BE2C (cell line): Measurements from ENCODE around the gene SCO2.

Experiments used
- DNase-seq: peaks from one replicate; pipeline ENCODE4 v3.0.0-alpha.2; 2020
- H3K27me3 ChIP-seq: fragments of 250-450 bp; sonication (Bioruptor Pico); 2 replicates; pipeline ENCODE4 v1.5.1; 2020; ENCODE audit warnings: mild to moderate bottlenecking
- H3K36me3 ChIP-seq: fragments of 250-450 bp; sonication (Bioruptor Pico); 2 replicates; pipeline ENCODE4 v1.5.1; 2020; ENCODE audit warnings: mild to moderate bottlenecking
- H3K4me1 ChIP-seq: fragments of 250-450 bp; sonication (Bioruptor Pico); 2 replicates; pipeline ENCODE4 v1.5.1; 2020
- H3K4me3 ChIP-seq: 2 replicates; pipeline ENCODE4 v1.5.1; 2011; ENCODE audit warnings: low read depth, low read length
- H3K9me3 ChIP-seq: fragments of 250-450 bp; sonication (Bioruptor Pico); 2 replicates; pipeline ENCODE4 v1.5.1; 2020
- TF ChIP-seq, protein P1 (sequence below): IDR thresholded peaks from 2 replicates; pipeline ENCODE4 v1.5.1; 2012; ENCODE audit warnings: mild to moderate bottlenecking, low read depth, low read length

SCO2 gene

DNA sequence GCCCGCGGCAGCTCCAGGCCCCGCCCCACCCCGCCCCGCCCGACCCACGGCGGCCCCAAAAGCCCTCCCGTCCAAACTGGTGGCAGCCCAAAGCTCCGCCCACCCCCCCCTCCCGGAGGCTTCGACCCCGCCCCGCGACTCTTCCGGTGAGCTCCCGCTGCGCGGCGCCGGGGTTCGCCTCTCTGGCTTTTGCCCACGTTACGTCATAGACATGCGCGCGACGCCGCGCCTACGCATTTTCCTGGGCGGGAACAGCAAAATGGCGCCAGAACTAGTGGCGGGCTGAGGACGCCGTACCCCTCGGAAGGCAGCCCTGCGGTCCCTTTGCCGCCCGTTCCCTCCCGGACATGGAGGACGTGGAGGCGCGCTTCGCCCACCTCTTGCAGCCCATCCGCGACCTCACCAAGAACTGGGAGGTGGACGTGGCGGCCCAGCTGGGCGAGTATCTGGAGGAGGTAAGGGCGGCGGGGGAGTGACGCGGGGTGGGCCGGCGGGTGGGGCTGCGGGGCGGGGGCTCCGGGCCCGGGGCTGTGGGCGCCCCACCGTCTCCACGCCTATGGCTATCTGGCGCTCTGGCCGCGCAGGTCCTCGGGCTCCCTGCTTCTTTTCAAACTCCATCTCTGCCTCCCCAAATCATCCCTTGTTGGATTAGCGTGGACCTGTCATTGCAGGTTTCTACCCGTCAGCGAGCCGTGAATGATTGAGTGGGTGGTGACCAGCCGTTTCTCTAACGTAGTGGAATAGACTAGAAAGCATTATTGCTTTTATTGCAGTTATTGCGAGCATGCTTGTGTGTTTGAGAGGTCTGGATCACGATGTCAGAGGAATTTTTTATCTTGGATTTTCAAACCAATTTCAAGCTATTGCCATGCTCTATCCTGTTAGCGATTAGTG, 17.2 kb downstream of the SCO2 start, which contains the start of gene NCAPH2:
Gene NCAPH2 (plus strand): TSS at position 234 of the 894 bp plus-strand sequence. CDS start 114 bp downstream, at position 348.
- peak; percentile 98 for DNase-seq
- Histone ChIP-seq H3K36me3 (peaks cover 37% of the 10 kb centered on the region), H3K4me3 (peak within 1 kb of the TSS; percentile 94), H3K27me3 (no peaks in the 10 kb centered on the region), H3K4me1 (no peaks in the 10 kb centered on the region), H3K9me3 (no peaks in the 10 kb centered on the region)
- TF ChIP-seq, protein P1, sequence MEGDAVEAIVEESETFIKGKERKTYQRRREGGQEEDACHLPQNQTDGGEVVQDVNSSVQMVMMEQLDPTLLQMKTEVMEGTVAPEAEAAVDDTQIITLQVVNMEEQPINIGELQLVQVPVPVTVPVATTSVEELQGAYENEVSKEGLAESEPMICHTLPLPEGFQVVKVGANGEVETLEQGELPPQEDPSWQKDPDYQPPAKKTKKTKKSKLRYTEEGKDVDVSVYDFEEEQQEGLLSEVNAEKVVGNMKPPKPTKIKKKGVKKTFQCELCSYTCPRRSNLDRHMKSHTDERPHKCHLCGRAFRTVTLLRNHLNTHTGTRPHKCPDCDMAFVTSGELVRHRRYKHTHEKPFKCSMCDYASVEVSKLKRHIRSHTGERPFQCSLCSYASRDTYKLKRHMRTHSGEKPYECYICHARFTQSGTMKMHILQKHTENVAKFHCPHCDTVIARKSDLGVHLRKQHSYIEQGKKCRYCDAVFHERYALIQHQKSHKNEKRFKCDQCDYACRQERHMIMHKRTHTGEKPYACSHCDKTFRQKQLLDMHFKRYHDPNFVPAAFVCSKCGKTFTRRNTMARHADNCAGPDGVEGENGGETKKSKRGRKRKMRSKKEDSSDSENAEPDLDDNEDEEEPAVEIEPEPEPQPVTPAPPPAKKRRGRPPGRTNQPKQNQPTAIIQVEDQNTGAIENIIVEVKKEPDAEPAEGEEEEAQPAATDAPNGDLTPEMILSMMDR, result no peak

DNA sequence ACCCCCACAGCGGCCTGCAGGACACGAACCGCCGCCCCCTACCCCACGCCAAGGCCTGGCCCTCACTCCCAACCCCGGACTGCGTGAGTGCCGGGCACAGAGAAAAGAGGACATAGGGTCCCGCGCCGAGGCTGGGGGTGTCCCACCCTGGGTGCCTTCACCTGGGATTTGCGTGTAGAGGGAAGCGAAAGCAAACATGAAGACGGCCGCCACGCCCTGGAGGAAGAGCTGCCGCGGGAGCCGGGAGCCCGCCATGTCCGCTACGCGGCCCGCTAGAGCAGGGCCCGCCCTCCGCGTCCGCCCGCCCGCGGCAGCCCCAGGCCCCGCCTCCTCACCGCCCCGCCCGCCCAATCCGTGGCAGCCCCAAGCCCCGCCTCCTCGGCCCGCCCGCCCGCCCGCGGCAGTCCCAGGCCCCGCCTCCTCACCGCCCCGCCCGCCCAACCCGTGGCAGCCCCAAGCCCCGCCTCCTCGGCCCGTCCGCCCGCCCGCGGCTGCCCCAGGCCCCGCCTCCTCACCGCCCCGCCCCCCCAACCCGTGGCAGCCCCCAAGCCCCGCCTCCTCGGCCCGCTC, 17.9 kb downstream of the SCO2 start, which contains the start of gene LMF2:
Gene LMF2 (minus strand): TSS at position 282 of the 570 bp plus-strand sequence. CDS start 27 bp downstream, at position 255.
- Histone ChIP-seq H3K4me1 (no peaks in the 10 kb centered on the region), H3K27me3 (no peaks in the 10 kb centered on the region), H3K9me3 (no peaks in the 10 kb centered on the region), H3K36me3 (peaks cover 36% of the 10 kb centered on the region), H3K4me3 (peak within 1 kb of the TSS; percentile 94)
- DNase-seq, result peak; percentile 95
- TF ChIP-seq, protein P1, result no peak

DNA sequence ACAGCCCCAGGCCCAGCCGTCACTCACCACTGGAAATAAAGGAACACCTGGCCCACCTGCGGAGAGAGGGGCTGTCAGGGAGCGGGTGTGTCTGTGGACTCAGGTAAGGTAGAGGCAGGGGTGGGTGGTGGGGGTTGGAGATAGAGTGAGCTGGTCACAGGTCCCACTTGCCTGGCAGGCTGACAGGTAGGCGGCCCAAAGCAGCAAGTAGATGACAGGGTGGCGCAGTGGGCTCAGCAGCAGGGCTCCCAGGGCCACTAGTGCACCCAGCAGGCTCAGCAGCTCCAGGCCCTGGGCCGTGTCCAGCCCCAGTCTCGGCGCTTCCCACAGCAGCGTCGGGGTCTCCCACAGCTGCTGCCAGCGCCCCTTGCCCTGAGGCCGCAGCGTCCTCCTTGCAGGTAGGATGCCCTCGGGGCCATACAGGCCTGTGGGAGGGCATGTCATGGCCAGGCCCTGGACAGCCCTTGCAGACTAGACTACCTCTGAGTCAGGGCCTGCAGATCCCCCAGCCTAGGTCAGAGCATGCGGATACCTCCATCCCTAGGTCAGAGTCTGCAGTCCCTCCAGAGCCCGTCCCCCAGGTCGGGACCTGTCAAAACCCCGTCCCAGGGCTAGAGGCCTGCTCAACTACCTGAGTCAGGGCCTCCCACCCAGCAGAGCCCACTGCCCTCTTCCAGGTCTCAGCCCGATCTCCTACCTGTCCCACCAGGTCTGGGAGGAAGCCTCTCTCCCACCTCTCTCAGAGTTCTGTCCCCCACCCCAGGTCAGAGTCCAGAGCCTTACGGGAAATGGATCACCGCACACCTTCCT, 18.6 kb downstream of the SCO2 start:
- no peak for DNase-seq
- H3K4me3 ChIP-seq, result peak overlapping the region; percentile 73
- H3K9me3 ChIP-seq, result no peaks in the 10 kb centered on the region
- TF ChIP-seq, protein P1, result no peak
- H3K36me3 ChIP-seq, result peaks cover 31% of the 10 kb centered on the region
- no peaks in the 10 kb centered on the region for H3K4me1 ChIP-seq
- H3K27me3 ChIP-seq, result no peaks in the 10 kb centered on the region

DNA sequence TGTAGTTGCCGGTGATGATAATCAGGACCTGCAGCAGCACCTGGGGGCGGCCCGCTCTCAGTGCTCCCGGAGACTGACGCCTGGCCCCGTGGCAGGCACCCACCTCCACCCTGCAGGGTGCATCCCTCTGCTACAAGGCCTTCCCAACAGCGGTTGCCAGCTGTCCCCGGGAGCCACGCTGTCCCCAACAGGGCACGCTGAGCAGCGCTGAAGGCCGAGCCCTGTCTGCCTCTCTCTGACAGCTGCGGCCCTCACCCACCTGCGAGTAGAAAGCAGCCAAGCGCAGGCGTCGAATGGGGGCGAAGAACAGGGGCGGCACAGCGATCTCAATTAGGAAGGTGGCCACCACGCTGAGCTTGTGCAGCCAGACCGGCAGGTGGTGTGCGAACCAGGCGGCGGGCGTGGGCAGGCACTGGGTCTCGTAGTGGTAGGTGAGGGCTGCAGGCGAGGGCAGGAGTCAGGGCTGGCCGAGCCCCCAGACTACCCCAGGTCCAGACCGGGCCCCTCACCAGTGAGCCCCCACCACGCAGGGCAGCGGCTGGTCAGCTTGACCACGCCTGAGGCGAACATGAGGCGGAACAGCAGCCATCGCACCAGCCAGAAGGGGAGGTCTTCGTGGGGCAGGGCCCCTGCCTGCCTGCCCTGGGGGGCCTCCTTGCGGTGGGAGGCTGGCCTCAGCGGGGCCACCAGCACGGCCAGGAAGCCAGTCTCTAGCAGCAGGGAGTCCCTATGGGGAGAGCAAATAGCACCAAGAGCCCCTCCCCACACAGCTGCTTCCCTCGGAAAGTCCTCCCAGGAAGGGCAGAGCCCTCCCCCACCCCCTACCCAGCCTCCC, 19.4 kb downstream of the SCO2 start:
- TF ChIP-seq, protein P1, result no peak
- Histone ChIP-seq H3K9me3 (no peaks in the 10 kb centered on the region), H3K4me1 (no peaks in the 10 kb centered on the region), H3K36me3 (peaks cover 30% of the 10 kb centered on the region), H3K4me3 (peak overlapping the region; percentile 73), H3K27me3 (no peaks in the 10 kb centered on the region)
- DNase-seq, result no peak

DNA sequence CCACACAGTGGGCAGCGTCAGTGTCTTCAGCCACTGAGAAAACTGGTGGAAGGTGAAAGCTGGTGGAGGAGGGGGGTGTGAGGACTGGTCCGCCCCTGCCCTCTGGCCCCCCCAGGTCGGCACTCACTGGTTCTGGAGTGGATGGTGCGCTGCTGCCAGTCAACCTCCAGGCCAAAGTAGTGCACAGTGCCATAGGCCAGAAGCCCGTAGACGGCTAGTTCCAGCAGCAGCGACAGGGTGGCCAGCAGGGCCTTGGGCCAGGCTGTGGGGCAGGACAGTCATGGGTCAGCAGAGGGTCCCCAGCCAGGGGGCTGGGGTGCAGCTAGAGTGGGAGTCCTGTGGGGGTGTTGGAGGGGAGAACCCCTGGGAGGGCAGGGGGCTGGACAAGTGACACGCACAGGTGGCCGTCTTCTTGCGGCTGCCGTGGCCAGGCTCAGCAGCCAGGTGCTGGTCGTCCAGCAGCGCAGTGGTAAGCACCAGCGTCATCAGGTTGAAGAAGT, 20.1 kb downstream of the SCO2 start:
- DNase-seq, result no peak
- H3K4me1 ChIP-seq, result no peaks in the 10 kb centered on the region
- TF ChIP-seq, protein P1, result no peak
- H3K27me3 ChIP-seq, result no peaks in the 10 kb centered on the region
- no peak overlapping the region for H3K4me3 ChIP-seq
- H3K9me3 ChIP-seq, result no peaks in the 10 kb centered on the region
- H3K36me3 ChIP-seq, result peaks cover 27% of the 10 kb centered on the region
